Endothelial cell of umbilical vein (primary cell): Measurements from ENCODE around the gene DCK. TPM values are rescaled to one million over a fixed set of nuclear protein-coding genes. Genes with fewer than 3 reads are reported as not detected.

Experiments used
- BruUV-seq: library from RNA; stranded (reverse); fragments of 400-500 nt; replicated peaks from 2 replicates; lab custom pipeline; 2021; lab: Mats Ljungman, UMichigan
- CTCF ChIA-PET: fragments of 300-600, 350-600 bp; sonication (Branson Sonifier 250); formaldehyde crosslinking; loops from one replicate; lab custom pipeline; 2021; ENCODE audit warnings: antibody characterized with exemption, inconsistent platforms; lab: Charles Lee
- POLR2A ChIA-PET: fragments of 300-600, 350-600 bp; sonication (Branson Sonifier 250); formaldehyde crosslinking; loops from one replicate; lab custom pipeline; 2021; ENCODE audit warnings: antibody characterized with exemption, inconsistent platforms; lab: Charles Lee
- DNase-seq: peaks from one replicate; pipeline ENCODE4 v3.0.0-alpha.2; 2011; ENCODE audit warnings: low read depth, low spot score
- FAIRE-seq: peaks from 2 replicates; lab custom pipeline; 2011; peaks lifted over from hg19 to GRCh38; lab: Jason Lieb, UNC
- H2AFZ ChIP-seq: 2 replicates; pipeline ENCODE4 v1.6.0; 2012; ENCODE audit warnings: low read depth, low read length, control low read depth, inconsistent platforms
- H3K27ac ChIP-seq: 2 replicates; pipeline ENCODE4 v1.5.1; 2011; ENCODE audit warnings: low read depth, mild to moderate bottlenecking, control low read depth, low read length, moderate library complexity; ENCODE audit not compliant: insufficient read depth
- H3K27me3 ChIP-seq, 2 experiments: 2 replicates each; pipeline versions ENCODE4 v1.6.0 to v1.6.1; 2011; ENCODE audit warnings: low read length in 2 of 2, mixed read lengths in 1 of 2; ENCODE audit not compliant: control insufficient read depth in 2 of 2, insufficient read depth in 2 of 2
- H3K36me3 ChIP-seq, 2 experiments: 2 replicates in 1 of 2; 3 replicates in 1 of 2; pipeline ENCODE4 v1.5.1; 2011; ENCODE audit warnings: low read length in 2 of 2, mild to moderate bottlenecking in 1 of 2, moderate library complexity in 1 of 2; ENCODE audit not compliant: control insufficient read depth in 2 of 2, insufficient read depth in 2 of 2; ENCODE audit errors: extremely low read depth in 1 of 2
- H3K4me1 ChIP-seq: 3 replicates; pipeline ENCODE4 v1.5.1; 2011; ENCODE audit warnings: mild to moderate bottlenecking, low read length; ENCODE audit not compliant: control insufficient read depth, insufficient read depth; ENCODE audit errors: extremely low read depth
- H3K4me2 ChIP-seq: 2 replicates; pipeline ENCODE4 v1.6.1; 2011; ENCODE audit warnings: low read length, control low read depth, mixed read lengths; ENCODE audit not compliant: insufficient read depth
- H3K4me3 ChIP-seq, 3 experiments: fragments of 200-600 bp in 1 of 3; sonication (generic), shearing (Covaris generic) in 1 of 3; replicated peaks in 1 of 3; 2 replicates each; pipeline ENCODE4 v1.5.1; 2011 to 2016; ENCODE audit warnings: control low read depth in 3 of 3, low read length in 3 of 3, mild to moderate bottlenecking in 2 of 3, inconsistent platforms in 1 of 3, low read depth in 1 of 3, moderate library complexity in 1 of 3; ENCODE audit not compliant: insufficient read depth in 1 of 3
- H3K79me2 ChIP-seq: 2 replicates; pipeline ENCODE4 v1.6.0; 2012; ENCODE audit warnings: low read length, inconsistent platforms; ENCODE audit not compliant: control insufficient read depth, insufficient read depth
- H3K9ac ChIP-seq: replicated peaks from 2 replicates; pipeline ENCODE3; 2011; ENCODE audit warnings: low read length, control low read depth; ENCODE audit not compliant: insufficient read depth; ENCODE audit errors: extremely low read depth
- H3K9me1 ChIP-seq: replicated peaks from 3 replicates; pipeline ENCODE4 v1.6.0; 2011; ENCODE audit warnings: mild to moderate bottlenecking, low read length; ENCODE audit not compliant: control insufficient read depth, insufficient read depth; ENCODE audit errors: extremely low read depth
- H3K9me3 ChIP-seq: replicated peaks from 2 replicates; pipeline ENCODE4 v1.5.1; 2012; ENCODE audit warnings: low read length, inconsistent platforms; ENCODE audit not compliant: control insufficient read depth, insufficient read depth
- H4K20me1 ChIP-seq: replicated peaks from 2 replicates; pipeline ENCODE3; 2011; ENCODE audit warnings: mild to moderate bottlenecking, low read length; ENCODE audit not compliant: control insufficient read depth, insufficient read depth; ENCODE audit errors: extremely low read depth
- CTCF ChIP-seq, 2 donors: IDR thresholded peaks; 1 replicate in 1 of 2; 2 replicates in 1 of 2; pipeline ENCODE4 v1.5.1; 2011; ENCODE audit warnings: low read length in 2 of 2, mild to moderate bottlenecking in 2 of 2, moderate library complexity in 2 of 2, control low read depth in 1 of 2, inconsistent platforms in 1 of 2, low read depth in 1 of 2; ENCODE audit not compliant: insufficient read depth in 1 of 2; ENCODE audit errors: extremely low read depth in 1 of 2
- EZH2 ChIP-seq: IDR thresholded peaks from 2 replicates; pipeline ENCODE4 v1.6.1; 2012; ENCODE audit warnings: borderline replicate concordance, low read depth, mild to moderate bottlenecking, moderate library complexity, low read length, inconsistent platforms; ENCODE audit not compliant: severe bottlenecking
- FOS ChIP-seq: IDR thresholded peaks from 2 replicates; pipeline ENCODE4 v1.6.1; 2011; ENCODE audit warnings: mild to moderate bottlenecking, low read length, moderate library complexity, borderline replicate concordance; ENCODE audit not compliant: insufficient read depth
- GATA2 ChIP-seq: IDR thresholded peaks from 2 replicates; pipeline ENCODE4 v1.7.0; 2011; ENCODE audit warnings: low read depth, mild to moderate bottlenecking, moderate library complexity, mixed read lengths, low read length; ENCODE audit not compliant: insufficient read length, insufficient read depth
- JUN ChIP-seq: IDR thresholded peaks from 2 replicates; pipeline ENCODE4 v1.6.1; 2011; ENCODE audit warnings: borderline replicate concordance, low read depth; ENCODE audit not compliant: insufficient read length, insufficient read depth
- MAX ChIP-seq: IDR thresholded peaks from 2 replicates; pipeline ENCODE4 v1.6.1; 2011; ENCODE audit not compliant: insufficient read depth, insufficient read length
- MYC ChIP-seq: IDR thresholded peaks from one replicate; pipeline ENCODE4 v1.6.1; 2011; ENCODE audit warnings: mild to moderate bottlenecking, low read depth, low read length
- POLR2A ChIP-seq: IDR thresholded peaks from 2 replicates; pipeline ENCODE4 v1.6.1; 2012; ENCODE audit warnings: low read depth, mild to moderate bottlenecking, control low read depth, low read length
- POLR2AphosphoS5 ChIP-seq: IDR thresholded peaks from 2 replicates; pipeline ENCODE4 v1.6.1; 2012; ENCODE audit warnings: low read depth, mild to moderate bottlenecking, control low read depth, low read length, moderate library complexity; ENCODE audit not compliant: insufficient read depth
- dilution Hi-C: fragments of 300-500 bp; cut with MboI; formaldehyde crosslinking; loops from one replicate; pipeline ENCODE4 v1.15.0; 2019; ENCODE audit warnings: low sequenced_read_pairs; ENCODE audit not compliant: extremely low pct_ligation_motif_present
- intact Hi-C: fragments of 100-400 bp; cut with micrococcal nuclease; formaldehyde crosslinking; loops from one replicate; pipeline ENCODE4 v1.10.0; 2022
- polyA plus RNA-seq, 4 experiments: library from polyadenylated mRNA; depleted of rRNA in 3 of 4; stranded (reverse) in 3 of 4; unstranded in 1 of 4; fragments of >200 nt; gene quantifications; 2 replicates each; pipeline versions ENCODE4 v1.2.1 to v1.2.3, GENCODE V29; 2011 to 2012; ENCODE audit warnings: missing spikeins in 1 of 4
- total RNA-seq: library from RNA; stranded (reverse); gene quantifications from 2 replicates; pipeline ENCODE4 v1.2.3, GENCODE V29; 2021

The DCK gene
- total and polyA plus RNA-seq, 2 donors (not counting 3 experiments of a cell fraction or from before 2014, with no cell fraction given) = 4.8 to 19.9 TPM

- no peaks in the 10 kb centered on the region for H3K27me3 ChIP-seq
- no TSS peak for BruUV-seq
- dilution Hi-C loops = no loop called here
- POLR2A ChIA-PET = no interaction called here
- no peaks in the 10 kb centered on the region for H3K9me3 ChIP-seq
- intact Hi-C loops = no loop called here
- H3K79me2 ChIP-seq = peaks cover 36% of the 10 kb centered on the region
- no peak overlapping the region for H3K4me3 ChIP-seq
- FAIRE-seq = no peak
- no peak overlapping the region for H3K9ac ChIP-seq
- no peak overlapping the region for H2AFZ ChIP-seq
- H3K4me2 ChIP-seq = no peak overlapping the region
- peaks cover 3% of the 10 kb centered on the region for H4K20me1 ChIP-seq
- H3K4me1 ChIP-seq = no peaks in the 10 kb centered on the region
- CTCF ChIA-PET = interaction anchor here (0.7 to 1.3 kb wide), 2 partner anchors 8 to 61 kb away, joined by 4 to 5 read pairs; no protein-coding TSS in a partner anchor
- DNase-seq = no peak
- no peaks in the 10 kb centered on the region for H3K36me3 ChIP-seq
- H3K27ac ChIP-seq = no peak overlapping the region
- TF ChIP-seq MYC (no peak), JUN (no peak), POLR2AphosphoS5 (no peak), POLR2A (no peak), EZH2 (no peak), FOS (no peak), CTCF (IDR thresholded peaks at IDR 0.05; ENCODE audit: extremely low read depth in 1 of 2, insufficient read depth in 1 of 2, low read depth in 1 of 2, low read length in 2 of 2) (no peak), GATA2 (no peak), MAX (no peak)
- H3K9me1 ChIP-seq = no peaks in the 10 kb centered on the region
Observed at GRCh38 chr4:70948665-70949260, 44.7 kb upstream of the DCK start.
